Fibroblast of gingiva (primary cell): ENCODE measurements around the gene KTN1.
A peak's percentile ranks its signal among the peaks of the same experiment; 100 is the strongest.

ENCODE experiments used
- DNase-seq: peaks from one replicate; pipeline ENCODE4 v3.0.0-alpha.2; 2011; ENCODE audit warnings: low read depth

The KTN1 gene

GRCh38 chr14:55571125-55571889 lies 8.7 kb upstream of the KTN1 start:
- DNase-seq, result no peak

DNA sequence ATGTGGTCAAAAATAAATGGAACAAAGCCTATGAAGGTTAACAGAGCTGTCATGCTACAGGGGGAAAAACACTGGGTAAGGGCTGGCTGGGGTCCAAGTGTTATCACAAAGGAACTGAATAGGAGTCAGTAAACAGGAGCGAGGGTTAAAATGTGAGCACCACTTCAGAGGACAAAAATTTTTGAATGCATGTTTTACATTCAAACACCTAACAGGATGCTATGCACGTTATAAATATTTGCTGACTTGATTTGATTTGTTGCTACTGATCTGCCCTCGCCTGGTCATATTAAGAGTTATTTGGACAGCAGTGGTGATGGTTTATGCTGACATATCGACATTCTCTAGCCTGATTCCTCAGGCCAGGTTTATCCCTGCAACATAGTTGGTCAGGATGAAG lies 7.4 kb upstream of the KTN1 start:
- no peak for DNase-seq

- no peak for DNase-seq
Observed at GRCh38 chr14:55574988-55575387, 5.0 kb upstream of the KTN1 start.

DNA sequence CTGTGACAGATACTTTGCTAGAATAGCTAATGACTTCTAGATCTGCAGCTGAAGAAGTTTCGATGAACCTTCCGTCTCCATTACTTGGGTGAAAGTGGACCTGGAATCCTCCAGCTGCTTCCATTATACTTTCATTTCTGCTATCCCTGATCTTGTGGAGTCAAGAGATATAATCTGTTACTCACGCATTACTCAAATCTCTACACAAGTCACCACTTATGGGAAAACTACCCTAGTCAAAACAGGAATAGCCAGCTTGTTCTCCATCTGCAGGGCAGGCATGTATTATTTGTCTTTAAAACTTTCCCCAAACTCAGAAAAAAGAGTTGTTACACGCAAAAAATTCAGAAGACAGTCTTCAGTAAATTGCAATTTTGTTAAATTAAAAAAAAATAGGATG lies 2.8 kb upstream of the KTN1 start:
- no peak for DNase-seq

DNA sequence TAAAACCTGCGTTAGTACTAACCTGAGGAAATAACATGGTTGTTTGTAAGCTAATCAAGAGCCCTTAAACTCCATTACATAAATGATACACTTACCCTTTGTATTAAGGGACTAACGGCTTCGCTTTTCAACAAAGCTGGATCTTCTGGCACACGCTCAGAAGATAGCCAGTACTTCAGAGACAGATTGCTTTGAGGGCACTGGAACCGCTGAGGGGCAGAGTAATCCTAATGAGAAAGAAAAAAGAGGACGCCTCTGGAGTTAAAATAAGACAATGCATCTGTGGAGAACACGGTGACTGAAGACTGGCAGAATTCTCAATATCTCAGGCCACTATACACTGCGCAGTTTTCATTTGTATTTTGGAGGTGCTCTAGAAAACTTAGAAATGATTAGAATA lies 1.5 kb upstream of the KTN1 start:
- DNase-seq, result peak; percentile 15

- peak; percentile 15 for DNase-seq
Observed at GRCh38 chr14:55580470-55581341, 699 bp downstream of the KTN1 start.

DNA sequence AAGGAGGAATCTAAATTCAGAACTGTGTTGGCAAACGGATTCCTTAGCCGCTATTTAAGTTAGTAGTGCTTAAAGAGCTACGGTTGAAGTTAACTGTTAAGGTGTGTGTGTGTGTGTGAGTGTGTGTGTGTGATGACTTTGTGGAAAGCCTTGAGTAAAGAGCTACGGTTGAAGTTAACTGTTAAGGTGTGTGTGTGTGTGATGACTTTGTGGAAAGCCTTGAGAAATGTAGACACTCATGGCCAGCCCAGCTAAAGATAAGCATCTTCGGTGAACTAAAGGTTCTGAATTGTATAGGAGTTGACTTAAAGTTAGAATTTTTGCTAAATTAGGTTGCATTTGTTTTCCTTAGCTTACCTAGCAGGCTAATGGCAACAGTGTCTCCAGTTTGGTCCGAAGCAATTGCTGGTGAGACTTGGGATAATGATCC lies 1.4 kb downstream of the KTN1 start:
- DNase-seq, result no peak

- DNase-seq, result no peak
Observed at GRCh38 chr14:55582746-55583145, 2.7 kb downstream of the KTN1 start.

DNA sequence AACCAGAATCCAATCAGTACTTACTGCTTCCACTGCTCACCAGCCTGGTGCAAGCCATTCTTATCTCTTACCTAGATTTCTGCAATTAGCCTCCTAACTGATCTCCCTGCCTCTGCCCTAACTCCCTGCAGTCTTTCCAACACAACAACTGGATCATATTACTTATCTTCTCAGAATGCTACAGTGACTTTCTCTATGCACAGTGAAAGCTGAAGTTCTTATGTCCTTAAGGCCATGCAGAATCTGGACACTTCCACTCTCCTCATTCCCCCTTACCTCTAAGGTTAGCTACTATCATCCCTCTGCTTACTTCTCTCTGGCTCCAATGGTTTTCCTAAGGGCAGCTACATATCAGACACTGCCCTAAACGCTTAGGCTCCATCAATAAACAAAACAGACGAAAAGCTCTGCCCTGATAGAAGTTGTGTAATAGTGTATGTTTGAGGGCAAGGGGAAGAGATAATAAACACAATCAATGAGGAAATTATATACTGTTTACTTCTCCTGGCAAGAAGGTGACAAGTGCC lies 4.0 kb downstream of the KTN1 start:
- DNase-seq, result peak; percentile 11

GRCh38 chr14:55585854-55586253 lies 5.8 kb downstream of the KTN1 start:
- peak; percentile 12 for DNase-seq

- no peak for DNase-seq
Observed at GRCh38 chr14:55586411-55586810, 6.4 kb downstream of the KTN1 start.

DNA sequence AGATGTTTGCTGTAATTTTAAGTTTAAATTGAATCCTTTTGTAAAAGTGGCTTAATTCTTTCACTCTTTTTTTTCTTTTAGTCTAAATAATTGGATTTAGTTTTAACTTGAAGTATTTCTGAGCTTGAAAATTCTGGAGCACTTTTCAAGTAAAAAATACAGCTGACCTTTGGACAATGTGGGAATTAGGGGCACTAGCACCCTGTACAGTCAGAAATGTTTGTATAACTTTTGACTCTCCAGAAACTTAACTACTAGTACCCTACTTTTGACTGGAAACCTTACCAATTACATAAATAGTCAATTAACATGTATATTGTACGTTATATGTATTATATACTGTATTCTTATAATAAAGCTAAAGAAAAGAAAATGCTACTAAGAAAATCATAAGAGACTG lies 7.8 kb downstream of the KTN1 start:
- DNase-seq, result no peak

DNA sequence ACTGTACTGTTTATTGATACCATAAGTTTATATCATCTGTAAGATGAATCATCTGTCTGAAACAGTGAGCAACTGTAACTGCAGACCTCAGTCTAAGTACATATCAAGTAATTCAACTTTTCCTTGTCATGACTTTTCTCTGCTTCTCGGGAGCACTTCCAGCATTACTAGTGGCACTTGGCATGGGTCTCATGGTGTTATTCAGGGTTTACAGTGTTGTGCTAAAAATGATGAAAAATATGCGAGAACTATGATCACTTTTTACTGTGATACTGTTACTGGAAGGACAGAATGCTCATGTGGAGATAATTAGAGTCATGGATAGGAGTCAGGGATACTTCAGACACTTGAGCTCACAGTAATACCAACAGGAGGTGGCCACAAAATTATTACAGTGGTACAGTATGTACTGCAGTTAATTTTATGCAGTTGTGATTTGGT lies 8.3 kb downstream of the KTN1 start:
- DNase-seq, result peak; percentile 69

DNA sequence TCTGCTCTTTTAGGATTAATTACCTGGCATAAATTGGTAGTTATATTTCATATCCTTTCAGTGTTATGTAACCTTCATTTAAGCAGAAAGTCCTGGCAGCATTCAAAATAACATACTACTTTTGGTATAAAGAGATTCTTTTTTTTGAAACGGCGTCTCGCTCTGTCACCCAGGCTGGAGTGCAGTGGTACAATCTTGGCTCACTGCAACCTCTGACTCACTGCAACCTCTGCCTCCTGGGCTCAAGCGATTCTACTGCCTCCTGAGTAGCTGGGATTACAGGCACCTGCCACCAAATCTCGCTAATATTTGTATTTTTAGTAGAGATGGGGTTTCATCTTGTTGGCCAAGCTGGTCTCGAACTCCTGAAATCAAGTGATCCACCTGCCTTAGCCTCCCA lies 9.2 kb downstream of the KTN1 start:
- DNase-seq, result no peak

- no peak for DNase-seq
Observed at GRCh38 chr14:55592436-55592835, 12.4 kb downstream of the KTN1 start.

GRCh38 chr14:55593698-55594097 lies 13.7 kb downstream of the KTN1 start:
- no peak for DNase-seq

GRCh38 chr14:55599250-55599879 lies 19.4 kb downstream of the KTN1 start:
- no peak for DNase-seq

- DNase-seq, result peak; percentile 48
Observed at GRCh38 chr14:55600784-55601561, 21.0 kb downstream of the KTN1 start.

DNA sequence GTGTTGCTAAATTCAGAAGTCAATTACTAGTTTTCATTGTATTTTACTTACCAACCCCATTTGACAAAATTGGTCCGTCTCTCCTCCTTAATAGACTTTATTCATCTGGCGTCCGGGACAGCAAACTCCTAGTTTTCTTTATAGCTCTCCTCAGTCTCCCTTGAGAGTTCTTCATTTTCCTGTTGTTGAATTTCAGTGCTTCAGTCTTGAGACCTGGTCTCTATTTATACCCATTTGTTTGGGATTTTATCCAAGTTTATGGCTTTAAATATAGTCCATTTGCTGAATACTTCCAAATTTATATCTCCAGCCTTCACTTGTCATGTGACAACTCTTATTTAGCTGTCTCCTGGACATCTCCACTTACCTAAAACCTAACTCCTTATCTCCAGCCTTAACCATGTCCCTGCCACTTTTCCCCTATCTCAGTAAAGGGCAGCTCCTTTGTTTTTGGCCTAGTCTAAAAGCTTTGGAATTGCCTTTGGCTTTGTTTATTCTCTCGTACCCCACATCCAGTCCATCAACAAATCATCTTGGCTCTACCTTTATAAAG lies 23.5 kb downstream of the KTN1 start:
- DNase-seq, result no peak

DNA sequence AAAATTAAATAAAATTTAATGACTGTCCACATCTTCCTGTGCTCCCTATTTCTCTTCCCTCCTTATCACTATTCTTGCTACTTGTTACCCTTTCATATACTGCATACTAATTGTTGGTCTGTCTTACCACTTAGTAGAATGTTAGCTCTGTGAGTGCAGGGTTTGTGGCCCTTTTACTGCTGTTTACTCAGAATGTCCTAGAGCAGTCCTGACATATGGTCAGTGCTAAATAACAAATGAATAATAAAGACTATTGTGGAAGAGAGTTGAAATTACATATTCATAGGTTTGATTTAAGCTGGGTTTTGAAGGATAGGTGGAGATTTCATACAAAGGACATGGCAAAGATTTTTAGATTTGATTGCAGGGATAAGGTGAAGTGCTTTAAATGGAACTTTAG lies 24.5 kb downstream of the KTN1 start:
- no peak for DNase-seq

GRCh38 chr14:55604900-55605418 lies 25.0 kb downstream of the KTN1 start:
- no peak for DNase-seq
